K562 (cell line): ENCODE data around the gene PITPNM1. TPM values are rescaled to one million over a fixed set of nuclear protein-coding genes. Genes with fewer than 3 reads are reported as not detected.

Source experiments
- ARNT ChIP-seq, 2 experiments: fragments of 450-650 bp; IDR thresholded peaks; 2 replicates each; pipeline ENCODE4 v1.6.1; 2016; ENCODE audit warnings: mild to moderate bottlenecking in 1 of 2
- ATF3 ChIP-seq, 2 experiments: fragments of 450-650 bp in 1 of 2; sonication (generic) in 1 of 2; formaldehyde crosslinking in 1 of 2; IDR thresholded peaks in 1 of 2; conservative IDR thresholded peaks in 1 of 2; 2 replicates each; pipeline versions ENCODE4 v1.6.1 to v1.8.1; 2016 to 2023; ENCODE audit warnings: mild to moderate bottlenecking in 2 of 2, moderate library complexity in 2 of 2, inconsistent platforms in 1 of 2, missing genetic modification reagents in 1 of 2
- DPF2 ChIP-seq: fragments of 450-650 bp; IDR thresholded peaks from 2 replicates; pipeline ENCODE4 v1.6.1; 2016
- ELF4 ChIP-seq: fragments of 450-650 bp; formaldehyde crosslinking; IDR thresholded peaks from 2 replicates; pipeline ENCODE4 v1.4.0; 2022; ENCODE audit warnings: missing genetic modification characterization
- ESRRA ChIP-seq: fragments of 450-650 bp; IDR thresholded peaks from 2 replicates; pipeline ENCODE4 v1.6.1; 2014; ENCODE audit warnings: low read depth, mild to moderate bottlenecking, moderate library complexity, borderline replicate concordance
- FOXJ2 ChIP-seq: fragments of 200-800 bp; sonication (Bioruptor generic); IDR thresholded peaks from 2 replicates; pipeline ENCODE4 v1.6.1; 2016; ENCODE audit warnings: missing genetic modification characterization, missing compliant biosample characterization
- HDAC8 ChIP-seq: fragments of 450-650 bp; IDR thresholded peaks from 2 replicates; pipeline ENCODE4 v1.6.1; 2016; ENCODE audit warnings: mild to moderate bottlenecking, missing genetic modification characterization, moderate library complexity, missing compliant biosample characterization
- HIVEP1 ChIP-seq: fragments of 250-450 bp; sonication (Bioruptor Pico); IDR thresholded peaks from 2 replicates; pipeline ENCODE4 v1.4.0; 2020; ENCODE audit warnings: mild to moderate bottlenecking
- LCOR ChIP-seq: sonication (generic); formaldehyde crosslinking; IDR thresholded peaks from 2 replicates; pipeline ENCODE4 v1.8.0; 2022; ENCODE audit warnings: mild to moderate bottlenecking, missing genetic modification reagents
- MAZ ChIP-seq, 2 experiments: fragments of 450-650 bp in 1 of 2; sonication (generic) in 1 of 2; formaldehyde crosslinking; IDR thresholded peaks in 1 of 2; conservative IDR thresholded peaks in 1 of 2; 2 replicates each; pipeline versions ENCODE4 v1.4.0 to v1.5.0; 2020; ENCODE audit warnings: mild to moderate bottlenecking in 1 of 2, missing genetic modification reagents in 1 of 2
- RCOR1 ChIP-seq, 2 experiments: IDR thresholded peaks; 2 replicates each; pipeline ENCODE4 v1.6.1; 2012; ENCODE audit warnings: low read depth in 2 of 2, low read length in 2 of 2, borderline replicate concordance in 1 of 2, improper control_type of control experiment in 1 of 2
- RHOXF2B ChIP-seq: fragments of 250-450 bp; sonication (Bioruptor Pico); conservative IDR thresholded peaks from 2 replicates; pipeline ENCODE4 v1.5.1; 2021
- RNF2 ChIP-seq: sonication (generic); IDR thresholded peaks from 2 replicates; pipeline ENCODE4 v1.6.1; 2016
- RREB1 ChIP-seq: fragments of 250-450 bp; sonication (Bioruptor Pico); IDR thresholded peaks from 2 replicates; pipeline ENCODE4 v1.4.0; 2020
- SREBF1 ChIP-seq: fragments of 150-350 bp; IDR thresholded peaks from 2 replicates; pipeline ENCODE4 v1.6.1; 2014; ENCODE audit warnings: antibody characterized with exemption, low read depth, low read length, borderline replicate concordance
- ZNF3 ChIP-seq: fragments of 250-450 bp; sonication (Bioruptor Pico); IDR thresholded peaks from 2 replicates; pipeline ENCODE4 v1.5.0; 2021; ENCODE audit warnings: mild to moderate bottlenecking, moderate library complexity
- polyA plus RNA-seq, 8 experiments: library from polyadenylated mRNA; depleted of rRNA in 4 of 8; stranded (reverse) in 5 of 8; unstranded in 3 of 8; fragments of >200 nt; fragmentation: Nextera tagmentation in 2 of 8; fragmentation: Illumina TruSeq in 1 of 8; extraction: Ambion mirVana in 2 of 8; extraction: Trizol in 1 of 8; gene quantifications; 2 replicates each; pipeline versions ENCODE4 v1.2.1 to v1.2.3, GENCODE V29; 2011 to 2014; ENCODE audit warnings: inconsistent platforms in 1 of 8, missing spikeins in 1 of 8
- total RNA-seq, 7 experiments: library from RNA; depleted of rRNA in 6 of 7; stranded (reverse); fragments of >200 nt in 6 of 7; fragmentation: Illumina TruSeq in 2 of 7; extraction: Trizol in 2 of 7; gene quantifications; 2 replicates each; pipeline versions ENCODE4 v1.2.1 to v1.2.3, GENCODE V29; 2011 to 2021; ENCODE audit warnings: low replicate concordance in 1 of 7
- TF ChIP-seq, protein P1 (sequence below), 2 experiments: fragments of 150-350 bp in 1 of 2; IDR thresholded peaks; 2 replicates each; pipeline ENCODE4 v1.6.1; 2012 to 2016; ENCODE audit warnings: low read depth in 2 of 2, low read length in 2 of 2, mild to moderate bottlenecking in 1 of 2, moderate library complexity in 1 of 2
- TF ChIP-seq, protein P2 (sequence below): fragments of 450-650 bp; IDR thresholded peaks from 2 replicates; pipeline ENCODE4 v1.6.1; 2016; ENCODE audit warnings: missing biosample characterization, missing genetic modification characterization

PITPNM1 gene
- total and polyA plus RNA-seq, 9 of the 15 experiments (the other 6 are each of a cell fraction or from before 2014, with no cell fraction given): 0.11 to 53.7 (median 16.0) TPM

GRCh38 chr11:67463186-67463585 lies 42.0 kb downstream of the PITPNM1 start (continued):
- TF ChIP-seq ATF3 (IDR thresholded peaks at IDR 0.05) (no peak), ATF3 (CRISPR knock-in tag; conservative IDR thresholded peaks at IDR 0.05) (0 out of 2 replicates have a peak, but pooled peaks have one; percentile 6), RREB1 (CRISPR knock-in tag) (no peak), RHOXF2B (CRISPR knock-in tag) (no peak), HIVEP1 (CRISPR knock-in tag) (no peak), MAZ (CRISPR knock-in tag; conservative IDR thresholded peaks at IDR 0.05 in 1 of 2, IDR thresholded peaks at IDR 0.05 in 1 of 2) (no peak), ESRRA (peak; percentile 66; the same call in 1 of the 2 replicates), RCOR1 (IDR thresholded peaks at IDR 0.05; ENCODE audit: borderline replicate concordance in 1 of 2, low read depth in 2 of 2, low read length in 2 of 2) (peak in 1 of 2 experiments; percentile 57; a peak in 1 of 4 replicates), SREBF1 (no peak), DPF2 (peak; percentile 33; the same call in 1 of the 2 replicates), ARNT (IDR thresholded peaks at IDR 0.05) (no peak), HDAC8 (tag) (no peak), RNF2 (no peak), FOXJ2 (tag) (0 out of 2 replicates have a peak, but pooled peaks have one; percentile 17), ZNF3 (CRISPR knock-in tag) (no peak), ELF4 (no peak), LCOR (CRISPR knock-in tag) (no peak)
- TF ChIP-seq, protein P1, sequence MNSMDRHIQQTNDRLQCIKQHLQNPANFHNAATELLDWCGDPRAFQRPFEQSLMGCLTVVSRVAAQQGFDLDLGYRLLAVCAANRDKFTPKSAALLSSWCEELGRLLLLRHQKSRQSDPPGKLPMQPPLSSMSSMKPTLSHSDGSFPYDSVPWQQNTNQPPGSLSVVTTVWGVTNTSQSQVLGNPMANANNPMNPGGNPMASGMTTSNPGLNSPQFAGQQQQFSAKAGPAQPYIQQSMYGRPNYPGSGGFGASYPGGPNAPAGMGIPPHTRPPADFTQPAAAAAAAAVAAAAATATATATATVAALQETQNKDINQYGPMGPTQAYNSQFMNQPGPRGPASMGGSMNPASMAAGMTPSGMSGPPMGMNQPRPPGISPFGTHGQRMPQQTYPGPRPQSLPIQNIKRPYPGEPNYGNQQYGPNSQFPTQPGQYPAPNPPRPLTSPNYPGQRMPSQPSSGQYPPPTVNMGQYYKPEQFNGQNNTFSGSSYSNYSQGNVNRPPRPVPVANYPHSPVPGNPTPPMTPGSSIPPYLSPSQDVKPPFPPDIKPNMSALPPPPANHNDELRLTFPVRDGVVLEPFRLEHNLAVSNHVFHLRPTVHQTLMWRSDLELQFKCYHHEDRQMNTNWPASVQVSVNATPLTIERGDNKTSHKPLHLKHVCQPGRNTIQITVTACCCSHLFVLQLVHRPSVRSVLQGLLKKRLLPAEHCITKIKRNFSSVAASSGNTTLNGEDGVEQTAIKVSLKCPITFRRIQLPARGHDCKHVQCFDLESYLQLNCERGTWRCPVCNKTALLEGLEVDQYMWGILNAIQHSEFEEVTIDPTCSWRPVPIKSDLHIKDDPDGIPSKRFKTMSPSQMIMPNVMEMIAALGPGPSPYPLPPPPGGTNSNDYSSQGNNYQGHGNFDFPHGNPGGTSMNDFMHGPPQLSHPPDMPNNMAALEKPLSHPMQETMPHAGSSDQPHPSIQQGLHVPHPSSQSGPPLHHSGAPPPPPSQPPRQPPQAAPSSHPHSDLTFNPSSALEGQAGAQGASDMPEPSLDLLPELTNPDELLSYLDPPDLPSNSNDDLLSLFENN (IDR thresholded peaks at IDR 0.05; ENCODE audit: low read depth in 2 of 2, low read length in 2 of 2): no peak
- TF ChIP-seq, protein P2, sequence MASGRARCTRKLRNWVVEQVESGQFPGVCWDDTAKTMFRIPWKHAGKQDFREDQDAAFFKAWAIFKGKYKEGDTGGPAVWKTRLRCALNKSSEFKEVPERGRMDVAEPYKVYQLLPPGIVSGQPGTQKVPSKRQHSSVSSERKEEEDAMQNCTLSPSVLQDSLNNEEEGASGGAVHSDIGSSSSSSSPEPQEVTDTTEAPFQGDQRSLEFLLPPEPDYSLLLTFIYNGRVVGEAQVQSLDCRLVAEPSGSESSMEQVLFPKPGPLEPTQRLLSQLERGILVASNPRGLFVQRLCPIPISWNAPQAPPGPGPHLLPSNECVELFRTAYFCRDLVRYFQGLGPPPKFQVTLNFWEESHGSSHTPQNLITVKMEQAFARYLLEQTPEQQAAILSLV (tag): no peak
